Smooth muscle cell (in vitro differentiated cells): ENCODE results near the gene NRG3. TPM values are rescaled to one million over a fixed set of nuclear protein-coding genes. Genes with fewer than 3 reads are reported as not detected.

Experiments
- DNase-seq: peaks from one replicate; lab custom pipeline; 2025; ENCODE audit not compliant: unreplicated experiment; lab: John Stamatoyannopoulos, UW
- H2AFZ ChIP-seq: fragments of 200-600 bp; sonication (generic); 2 replicates; pipeline ENCODE4 v1.6.0; 2016; ENCODE audit warnings: antibody characterized with exemption, low read depth, mild to moderate bottlenecking
- H3F3A ChIP-seq: fragments of 200-600 bp; sonication (generic); 2 replicates; pipeline ENCODE4 v1.6.0; 2017; ENCODE audit warnings: antibody characterized with exemption, low read depth
- H3K27ac ChIP-seq: fragments of 200-600 bp; sonication (generic); 2 replicates; pipeline ENCODE4 v1.5.1; 2016; ENCODE audit warnings: low read depth, mild to moderate bottlenecking
- H3K27me3 ChIP-seq: fragments of 200-600 bp; sonication (generic); 2 replicates; pipeline ENCODE4 v1.6.1; 2016; ENCODE audit warnings: low read depth, mild to moderate bottlenecking
- H3K36me3 ChIP-seq: fragments of 200-600 bp; sonication (generic); 2 replicates; pipeline ENCODE4 v1.5.1; 2016; ENCODE audit warnings: low read depth
- H3K4me1 ChIP-seq: fragments of 200-600 bp; sonication (generic); 2 replicates; pipeline ENCODE4 v1.5.1; 2016; ENCODE audit warnings: low read depth
- H3K4me2 ChIP-seq: fragments of 200-600 bp; sonication (generic); 2 replicates; pipeline ENCODE4 v1.6.0; 2016; ENCODE audit warnings: mild to moderate bottlenecking
- H3K4me3 ChIP-seq: fragments of 200-600 bp; sonication (generic); 2 replicates; pipeline ENCODE4 v1.5.1; 2016; ENCODE audit warnings: mild to moderate bottlenecking
- H3K79me2 ChIP-seq: fragments of 200-600 bp; sonication (generic); 2 replicates; pipeline ENCODE4 v1.6.0; 2016; ENCODE audit warnings: low read depth, mild to moderate bottlenecking
- H3K9ac ChIP-seq: fragments of 200-600 bp; sonication (generic); 2 replicates; pipeline ENCODE4 v1.6.0; 2016; ENCODE audit warnings: low read depth
- H3K9me3 ChIP-seq: fragments of 200-600 bp; sonication (generic); replicated peaks from 2 replicates; pipeline ENCODE4 v1.5.1; 2016; ENCODE audit warnings: low read depth
- H4K20me1 ChIP-seq: fragments of 200-600 bp; sonication (generic); 2 replicates; pipeline ENCODE4 v1.6.0; 2016; ENCODE audit warnings: low read depth
- CTCF ChIP-seq: fragments of 200-600 bp; sonication (generic); IDR thresholded peaks from 2 replicates; pipeline ENCODE4 v1.5.1; 2017; ENCODE audit warnings: borderline replicate concordance, mild to moderate bottlenecking, antibody characterized with exemption; ENCODE audit not compliant: insufficient read depth, poor library complexity, severe bottlenecking
- WGBS: methylation state at CpG from one replicate; pipeline ENCODE4 v1.1.7; 2016; ENCODE audit warnings: low lambda C conversion rate; 5-methylcytosine and 5-hydroxymethylcytosine counted together
- polyA plus RNA-seq: library from polyadenylated mRNA; unstranded; fragments of >200 nt; fragmentation: Nextera tagmentation; extraction: Ambion mirVana; gene quantifications from 2 replicates; pipeline ENCODE4 v1.2.1, GENCODE V29; 2016
- total RNA-seq: library from RNA; depleted of rRNA; stranded (reverse); fragments of >200 nt; gene quantifications from 2 replicates; pipeline ENCODE4 v1.2.3, GENCODE V29; 2014

Gene NRG3
- total and polyA plus RNA-seq, 2 experiments from 2014 or later, result 4.0 to 4.8 TPM

GRCh38 chr10:82938331-82938730 lies 1063.3 kb downstream of the NRG3 start:
- no peaks in the 10 kb centered on the region for H3K4me1 ChIP-seq
- no peaks in the 10 kb centered on the region for H3K27me3 ChIP-seq
- H3K4me3 ChIP-seq, result no peak overlapping the region
- H3K79me2 ChIP-seq, result no peaks in the 10 kb centered on the region
- H2AFZ ChIP-seq, result no peak overlapping the region
- H3F3A ChIP-seq, result no peaks in the 10 kb centered on the region
- no peak for TF ChIP-seq CTCF
- H3K27ac ChIP-seq, result no peak overlapping the region
- no peaks in the 10 kb centered on the region for H3K36me3 ChIP-seq
- H4K20me1 ChIP-seq, result no peaks in the 10 kb centered on the region
- no peaks in the 10 kb centered on the region for H3K9me3 ChIP-seq
- H3K9ac ChIP-seq, result no peak overlapping the region
- 92% methylated on average over 4 of the region's 4 CpGs for WGBS
- DNase-seq, result no peak
- no peak overlapping the region for H3K4me2 ChIP-seq

- no peak overlapping the region for H2AFZ ChIP-seq
- no peaks in the 10 kb centered on the region for H3K4me1 ChIP-seq
- no peak for DNase-seq
- peak overlapping the region; percentile 52 for H3K4me2 ChIP-seq
- H3K4me3 ChIP-seq, result no peak overlapping the region
- no peaks in the 10 kb centered on the region for H4K20me1 ChIP-seq
- no peak overlapping the region for H3K9ac ChIP-seq
- no peak overlapping the region for H3K27ac ChIP-seq
- 78% methylated on average over 3 of the region's 3 CpGs for WGBS
- no peaks in the 10 kb centered on the region for H3F3A ChIP-seq
- no peaks in the 10 kb centered on the region for H3K9me3 ChIP-seq
- no peaks in the 10 kb centered on the region for H3K27me3 ChIP-seq
- no peak for TF ChIP-seq CTCF
- no peaks in the 10 kb centered on the region for H3K36me3 ChIP-seq
- no peaks in the 10 kb centered on the region for H3K79me2 ChIP-seq
Measured at GRCh38 chr10:82942286-82943099, 1067.5 kb downstream of the NRG3 start.

GRCh38 chr10:82943142-82943541 lies 1068.1 kb downstream of the NRG3 start:
- 80% methylated on average over 3 of the region's 3 CpGs for WGBS
- TF ChIP-seq CTCF, result no peak
- Histone ChIP-seq H3F3A (no peaks in the 10 kb centered on the region), H3K4me2 (peak overlapping the region; percentile 52), H3K9ac (no peak overlapping the region), H3K79me2 (no peaks in the 10 kb centered on the region), H3K9me3 (no peaks in the 10 kb centered on the region), H3K36me3 (no peaks in the 10 kb centered on the region), H3K4me1 (no peaks in the 10 kb centered on the region), H2AFZ (no peak overlapping the region), H3K4me3 (no peak overlapping the region), H3K27ac (no peak overlapping the region), H4K20me1 (no peaks in the 10 kb centered on the region), H3K27me3 (no peaks in the 10 kb centered on the region)
- DNase-seq, result no peak
